Central memory CD8-positive, alpha-beta T cell (primary cell): ENCODE data around the gene PRKD1.

Experiments
- ATAC-seq: fragments of 150-1000 bp; cut with Tn5 transposase; replicated peaks from 2 replicates; pipeline ENCODE4 v1.10.0; 2022; ENCODE audit warnings: mild to moderate bottlenecking, moderate FRiP score, moderate number of reproducible peaks; ENCODE audit not compliant: poor library complexity, severe bottlenecking; ENCODE audit errors: extremely low read depth
- DNase-seq, 2 donors: peaks; one replicate each; pipeline ENCODE4 v3.0.0; 2021; ENCODE audit warnings: low spot score in 2 of 2
- H3K27ac Mint-ChIP-seq: one replicate; pipeline ENCODE4 v1.8.0; 2022; ENCODE audit warnings: low read depth, mild to moderate bottlenecking, moderate library complexity, mixed read lengths
- H3K27me3 Mint-ChIP-seq: one replicate; pipeline ENCODE4 v1.8.0; 2022; ENCODE audit warnings: mixed read lengths
- H3K36me3 Mint-ChIP-seq: one replicate; pipeline ENCODE4 v1.8.0; 2022; ENCODE audit warnings: mild to moderate bottlenecking, moderate library complexity, mixed read lengths; ENCODE audit not compliant: insufficient read depth
- H3K4me1 Mint-ChIP-seq: one replicate; pipeline ENCODE4 v1.8.0; 2022; ENCODE audit warnings: mixed read lengths
- H3K4me3 Mint-ChIP-seq: one replicate; pipeline ENCODE4 v1.8.0; 2022; ENCODE audit warnings: mild to moderate bottlenecking, moderate library complexity, mixed read lengths
- H3K9me3 Mint-ChIP-seq: one replicate; pipeline ENCODE4 v1.8.0; 2022; ENCODE audit warnings: mixed read lengths

PRKD1 gene

GRCh38 chr14:29569194-29569593 lies 358.5 kb downstream of the PRKD1 start:
- Mint-ChIP-seq H3K9me3 (peaks cover 37% of the 10 kb centered on the region), H3K27me3 (no peaks in the 10 kb centered on the region), H3K27ac (no peak overlapping the region), H3K4me3 (no peak overlapping the region), H3K4me1 (no peaks in the 10 kb centered on the region), H3K36me3 (no peaks in the 10 kb centered on the region)
- ATAC-seq (no peak), DNase-seq (no peak)

GRCh38 chr14:29566194-29566593 lies 361.5 kb downstream of the PRKD1 start:
- peaks cover 22% of the 10 kb centered on the region for H3K9me3 Mint-ChIP-seq
- no peaks in the 10 kb centered on the region for H3K36me3 Mint-ChIP-seq

GRCh38 chr14:29558516-29558915 lies 369.1 kb downstream of the PRKD1 start:
- H3K4me3 Mint-ChIP-seq, result no peak overlapping the region
- H3K4me1 Mint-ChIP-seq, result no peaks in the 10 kb centered on the region
- H3K27me3 Mint-ChIP-seq, result no peaks in the 10 kb centered on the region
- no peak for ATAC-seq
- H3K36me3 Mint-ChIP-seq, result no peaks in the 10 kb centered on the region
- DNase-seq, result no peak
- no peak overlapping the region for H3K27ac Mint-ChIP-seq
- peaks cover 11% of the 10 kb centered on the region for H3K9me3 Mint-ChIP-seq

More at GRCh38 chr14:29566194-29566593, 361.5 kb downstream of the PRKD1 start:
- no peak for DNase-seq
- no peaks in the 10 kb centered on the region for H3K27me3 Mint-ChIP-seq
- H3K27ac Mint-ChIP-seq, result no peak overlapping the region
- no peak for ATAC-seq
- no peak overlapping the region for H3K4me3 Mint-ChIP-seq
- no peaks in the 10 kb centered on the region for H3K4me1 Mint-ChIP-seq

- H3K4me3 Mint-ChIP-seq, result no peak overlapping the region
Measured at GRCh38 chr14:29554335-29554734, 373.3 kb downstream of the PRKD1 start.

GRCh38 chr14:29553427-29553826 lies 374.2 kb downstream of the PRKD1 start:
- Mint-ChIP-seq H3K9me3 (peaks cover 19% of the 10 kb centered on the region), H3K36me3 (no peaks in the 10 kb centered on the region), H3K4me1 (no peaks in the 10 kb centered on the region), H3K27me3 (no peaks in the 10 kb centered on the region), H3K27ac (no peak overlapping the region), H3K4me3 (no peak overlapping the region)
- no peak for DNase-seq
- ATAC-seq, result no peak

More at GRCh38 chr14:29554335-29554734, 373.3 kb downstream of the PRKD1 start:
- DNase-seq (no peak), ATAC-seq (no peak)
- peaks cover 19% of the 10 kb centered on the region for H3K9me3 Mint-ChIP-seq
- no peaks in the 10 kb centered on the region for H3K4me1 Mint-ChIP-seq
- no peaks in the 10 kb centered on the region for H3K27me3 Mint-ChIP-seq
- no peak overlapping the region for H3K27ac Mint-ChIP-seq
- no peaks in the 10 kb centered on the region for H3K36me3 Mint-ChIP-seq

- no peak overlapping the region for H3K27ac Mint-ChIP-seq
- no peaks in the 10 kb centered on the region for H3K36me3 Mint-ChIP-seq
- DNase-seq (no peak), ATAC-seq (no peak)
- H3K4me3 Mint-ChIP-seq, result no peak overlapping the region
- H3K4me1 Mint-ChIP-seq, result no peaks in the 10 kb centered on the region
- H3K9me3 Mint-ChIP-seq, result peaks cover 20% of the 10 kb centered on the region
- no peaks in the 10 kb centered on the region for H3K27me3 Mint-ChIP-seq
Measured at GRCh38 chr14:29548948-29549370, 378.7 kb downstream of the PRKD1 start.

GRCh38 chr14:29545714-29546113 lies 381.9 kb downstream of the PRKD1 start:
- ATAC-seq (no peak), DNase-seq (no peak)
- Mint-ChIP-seq H3K4me1 (no peaks in the 10 kb centered on the region), H3K4me3 (no peak overlapping the region), H3K27me3 (no peaks in the 10 kb centered on the region), H3K9me3 (peaks cover 21% of the 10 kb centered on the region), H3K36me3 (no peaks in the 10 kb centered on the region), H3K27ac (no peak overlapping the region)

- no peak for ATAC-seq
Measured at GRCh38 chr14:29536886-29537511, 390.6 kb downstream of the PRKD1 start.

GRCh38 chr14:29529418-29529817 lies 398.2 kb downstream of the PRKD1 start:
- ATAC-seq, result no peak
- no peak overlapping the region for H3K27ac Mint-ChIP-seq
- no peak overlapping the region for H3K4me3 Mint-ChIP-seq
- no peaks in the 10 kb centered on the region for H3K36me3 Mint-ChIP-seq
- peaks cover 26% of the 10 kb centered on the region for H3K9me3 Mint-ChIP-seq
- DNase-seq, result no peak
- no peaks in the 10 kb centered on the region for H3K4me1 Mint-ChIP-seq
- no peaks in the 10 kb centered on the region for H3K27me3 Mint-ChIP-seq

More at GRCh38 chr14:29536886-29537511, 390.6 kb downstream of the PRKD1 start:
- Mint-ChIP-seq H3K36me3 (no peaks in the 10 kb centered on the region), H3K4me1 (no peaks in the 10 kb centered on the region), H3K27me3 (no peaks in the 10 kb centered on the region), H3K4me3 (no peak overlapping the region), H3K9me3 (peaks cover 27% of the 10 kb centered on the region), H3K27ac (no peak overlapping the region)
- DNase-seq, result no peak

GRCh38 chr14:29528889-29529288 lies 398.8 kb downstream of the PRKD1 start:
- H3K4me3 Mint-ChIP-seq, result no peak overlapping the region

GRCh38 chr14:29527286-29527685 lies 400.4 kb downstream of the PRKD1 start:
- Mint-ChIP-seq H3K4me1 (no peaks in the 10 kb centered on the region), H3K9me3 (peaks cover 17% of the 10 kb centered on the region), H3K4me3 (no peak overlapping the region), H3K27ac (no peak overlapping the region), H3K27me3 (no peaks in the 10 kb centered on the region), H3K36me3 (no peaks in the 10 kb centered on the region)
- ATAC-seq, result no peak
- DNase-seq, result no peak

More at GRCh38 chr14:29528889-29529288, 398.8 kb downstream of the PRKD1 start:
- Mint-ChIP-seq H3K27ac (no peak overlapping the region), H3K4me1 (no peaks in the 10 kb centered on the region), H3K9me3 (peaks cover 23% of the 10 kb centered on the region), H3K27me3 (no peaks in the 10 kb centered on the region), H3K36me3 (no peaks in the 10 kb centered on the region)
- ATAC-seq (no peak), DNase-seq (no peak)
